Caki2 (cell line): ENCODE data around the gene EBF3. TPM values are rescaled to one million over a fixed set of nuclear protein-coding genes. Genes with fewer than 3 reads are reported as not detected.

Experiments
- DNase-seq: peaks from one replicate; pipeline ENCODE4 v3.0.0-alpha.2; 2015; ENCODE audit warnings: low read depth
- in situ Hi-C: cut with HindIII; loops from 2 replicates; pipeline ENCODE4 v1.10.0; 2016; ENCODE audit warnings: low sequenced_read_pairs, low pct_unique_long_range_greater_than_20kb, mixed read lengths
- total RNA-seq: library from RNA; depleted of rRNA; stranded (reverse); fragments of >200 nt; shearing (Covaris generic); gene quantifications from 2 replicates; pipeline ENCODE4 v1.2.3, GENCODE V29; 2014; ENCODE audit warnings: low replicate concordance

The EBF3 gene
- total RNA-seq, 1 experiment from 2014 or later = not detected

DNA sequence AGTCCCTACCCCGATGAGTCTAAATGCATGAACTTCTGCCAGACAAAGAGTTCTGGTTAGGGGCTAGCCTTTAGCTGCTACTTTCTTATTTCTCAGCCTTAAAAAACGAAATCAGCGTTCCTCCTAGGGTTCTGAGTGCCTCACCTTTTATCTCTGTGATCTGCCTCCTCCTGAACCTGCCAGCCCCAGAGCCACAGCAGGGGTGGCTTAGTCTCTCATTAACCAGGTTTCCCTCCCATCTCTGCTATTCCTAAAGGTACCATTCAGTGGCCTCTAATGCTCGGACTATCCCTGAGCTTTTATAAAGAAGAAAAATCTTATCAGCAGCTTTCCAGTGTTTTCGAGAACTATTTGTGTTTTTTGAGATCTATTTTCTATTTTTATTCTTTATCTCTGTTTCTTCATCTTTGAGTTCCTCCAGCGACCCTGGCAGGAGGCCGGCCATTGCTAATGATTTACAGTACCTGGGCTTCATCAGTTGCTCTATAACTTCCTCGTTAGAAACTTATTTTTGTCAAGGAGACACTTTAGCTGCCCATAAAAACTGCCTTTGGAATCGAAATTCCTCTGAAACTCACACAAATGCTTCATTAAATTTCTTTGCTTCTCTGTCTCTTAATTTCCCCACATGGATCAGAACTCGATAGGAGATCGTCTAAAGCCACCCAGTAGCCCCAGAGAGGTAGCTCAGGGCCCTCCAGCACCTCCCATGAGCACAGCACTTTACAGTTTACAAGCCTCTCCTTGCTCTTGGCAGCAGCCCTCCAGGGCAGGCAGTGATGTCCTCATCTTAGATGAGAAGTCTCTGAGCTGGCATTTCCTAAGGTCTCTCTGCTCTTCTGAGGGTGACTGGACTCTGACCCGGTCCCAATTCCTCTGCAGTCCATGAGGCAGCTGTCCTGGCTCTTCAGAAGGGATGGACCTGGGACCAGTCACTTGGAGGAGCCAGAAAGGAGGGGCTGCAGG is 149.1 kb downstream of the EBF3 start:
- DNase-seq = no peak
- in situ Hi-C loops = no loop called here

DNA sequence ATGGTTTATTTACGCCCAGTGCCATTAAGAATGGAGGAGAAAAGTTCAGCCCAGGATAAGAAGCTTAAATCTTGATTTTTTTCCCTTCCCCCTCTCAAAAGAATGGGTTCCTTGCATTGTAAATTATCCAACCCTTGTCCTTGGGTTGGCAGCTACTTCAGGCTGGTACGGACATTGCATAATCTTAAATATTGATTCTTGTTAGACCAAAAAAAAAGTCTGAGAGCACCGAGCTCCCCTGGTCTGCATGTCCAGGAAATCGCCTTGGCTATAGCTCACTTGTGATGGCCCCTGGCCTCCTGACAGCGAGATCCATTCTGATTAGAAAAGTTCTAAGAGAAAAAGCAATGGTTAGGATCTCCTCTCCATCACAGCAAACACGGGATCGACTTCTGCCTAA is 151.7 kb downstream of the EBF3 start:
- no peak for DNase-seq
- in situ Hi-C loops = no loop called here

DNA sequence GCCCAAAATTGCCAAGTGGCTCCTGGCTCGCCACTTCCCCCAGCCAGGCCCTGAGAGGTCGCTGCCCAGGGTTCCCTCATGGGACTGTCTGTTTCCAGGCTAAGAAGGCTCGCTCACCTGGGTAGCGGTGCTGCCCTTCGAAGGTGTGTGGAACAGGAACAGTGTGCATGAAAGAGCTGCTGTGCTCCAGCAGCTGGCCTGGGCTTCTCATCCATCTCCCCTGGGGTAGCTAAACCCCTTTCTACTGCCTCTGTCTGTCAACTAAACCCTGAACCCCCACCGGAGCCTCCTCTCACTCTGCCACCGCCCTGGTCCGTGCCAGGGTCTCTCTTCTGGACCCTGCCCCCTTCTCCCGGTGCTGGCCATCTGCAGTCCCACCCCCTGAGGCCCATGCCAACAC is 152.9 kb downstream of the EBF3 start:
- DNase-seq = no peak
- in situ Hi-C loops = no loop called here

DNA sequence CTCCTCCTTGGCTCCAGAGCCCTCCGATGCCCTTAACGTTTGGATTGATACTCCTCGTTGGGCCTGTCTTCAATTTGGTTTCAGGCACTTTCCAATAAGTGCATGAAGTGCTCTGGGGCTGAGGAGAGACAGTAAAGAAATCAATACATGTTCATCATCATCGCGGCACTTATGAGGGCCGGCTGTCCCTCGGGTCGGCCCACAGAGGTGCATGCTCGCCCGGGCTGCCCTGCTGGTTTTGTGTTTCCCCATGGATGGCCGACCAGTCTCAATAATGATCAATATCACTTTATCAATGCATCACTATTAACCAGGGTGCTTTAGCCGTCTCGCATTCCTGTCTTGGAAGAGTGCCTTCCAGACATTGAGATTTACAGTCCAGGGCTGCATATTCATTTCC is 154.2 kb downstream of the EBF3 start:
- in situ Hi-C loops = no loop called here
- no peak for DNase-seq

DNA sequence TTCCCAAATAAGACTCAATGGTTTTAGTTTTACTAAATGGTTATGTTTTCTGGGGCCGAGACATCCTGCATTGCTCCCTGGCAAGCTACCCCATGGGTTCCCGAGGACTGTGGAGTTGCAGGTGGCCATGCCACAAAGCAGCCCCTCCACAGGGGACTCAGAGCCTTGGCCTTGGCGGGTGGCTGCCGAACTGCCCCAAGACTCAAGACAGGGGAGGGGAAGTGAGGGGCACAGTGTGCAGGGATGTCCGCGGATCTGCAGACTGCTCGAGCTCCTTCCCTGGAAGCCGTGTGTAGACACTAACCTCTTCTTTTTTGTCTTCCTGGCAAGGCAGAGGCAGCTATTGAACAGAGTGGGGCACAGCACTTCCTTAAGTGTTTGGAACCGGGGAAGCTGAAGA is 154.6 kb downstream of the EBF3 start:
- DNase-seq = no peak
- in situ Hi-C loops = no loop called here

DNA sequence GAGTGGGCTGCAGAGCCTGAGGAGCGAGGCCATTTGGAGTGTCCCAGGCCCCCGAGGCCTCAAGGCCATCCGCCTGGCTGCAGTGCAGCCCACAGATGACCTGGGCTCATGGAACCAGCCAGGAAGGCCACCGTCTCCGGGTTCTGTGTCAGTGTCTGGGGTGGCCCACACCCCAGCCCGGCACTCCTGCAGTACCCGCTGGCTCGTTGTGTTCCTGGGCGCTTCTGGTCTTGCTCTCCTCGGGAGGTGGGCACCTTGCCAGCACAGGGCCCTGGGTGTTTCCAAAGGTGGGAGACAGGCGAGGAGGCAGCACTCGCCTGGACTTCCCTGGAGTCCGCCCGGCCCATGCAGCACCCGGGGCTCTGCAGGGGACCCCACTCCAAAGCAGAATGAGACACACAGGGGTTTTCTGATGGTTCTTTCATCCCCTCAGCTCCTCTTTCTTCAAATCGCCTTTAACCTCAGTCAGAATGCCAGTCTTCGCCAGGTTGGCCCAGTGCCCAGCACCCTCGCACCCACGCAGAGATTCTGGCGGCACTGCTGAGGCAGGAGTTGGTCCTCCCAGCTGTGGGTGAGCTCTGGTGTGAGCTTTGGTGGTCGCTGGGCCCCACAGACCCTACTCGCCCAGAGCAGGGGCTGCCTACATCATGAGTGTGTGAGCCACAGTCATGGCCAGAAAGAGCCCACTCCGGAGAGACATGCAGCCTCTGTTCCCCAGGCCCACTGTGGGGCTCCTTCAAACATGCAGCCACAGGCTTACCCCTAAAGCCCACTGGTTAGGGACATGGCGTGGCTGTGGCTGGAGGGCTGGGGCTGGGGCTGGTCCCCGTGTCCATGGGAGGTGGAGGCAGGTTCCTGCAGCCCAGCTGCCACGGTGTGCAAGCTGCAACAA is 155.7 kb downstream of the EBF3 start:
- in situ Hi-C loops = no loop called here

DNA sequence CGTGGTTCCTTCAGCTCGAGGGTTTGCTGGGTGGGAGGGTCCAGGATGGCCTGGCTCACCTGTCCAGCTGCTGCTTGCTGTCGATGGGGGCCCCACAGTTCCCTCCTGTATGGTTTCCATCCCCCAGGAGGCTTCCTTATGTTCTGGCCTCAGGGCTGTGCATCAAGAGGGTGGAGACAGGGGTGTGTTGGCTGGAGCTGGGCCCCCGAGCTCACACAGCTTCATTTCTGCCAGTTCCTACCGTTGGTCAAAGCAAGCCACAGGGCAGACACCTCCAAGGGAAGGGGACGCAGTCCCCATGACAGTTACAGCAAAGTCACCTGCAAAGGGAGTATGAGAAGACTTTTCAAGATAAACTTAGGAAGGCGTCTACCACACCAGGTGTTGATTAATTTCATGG is 156.9 kb downstream of the EBF3 start:
- DNase-seq = no peak
- in situ Hi-C loops = no loop called here

More for the DNA sequence above, 155.7 kb downstream of the EBF3 start:
- DNase-seq = no peak

DNA sequence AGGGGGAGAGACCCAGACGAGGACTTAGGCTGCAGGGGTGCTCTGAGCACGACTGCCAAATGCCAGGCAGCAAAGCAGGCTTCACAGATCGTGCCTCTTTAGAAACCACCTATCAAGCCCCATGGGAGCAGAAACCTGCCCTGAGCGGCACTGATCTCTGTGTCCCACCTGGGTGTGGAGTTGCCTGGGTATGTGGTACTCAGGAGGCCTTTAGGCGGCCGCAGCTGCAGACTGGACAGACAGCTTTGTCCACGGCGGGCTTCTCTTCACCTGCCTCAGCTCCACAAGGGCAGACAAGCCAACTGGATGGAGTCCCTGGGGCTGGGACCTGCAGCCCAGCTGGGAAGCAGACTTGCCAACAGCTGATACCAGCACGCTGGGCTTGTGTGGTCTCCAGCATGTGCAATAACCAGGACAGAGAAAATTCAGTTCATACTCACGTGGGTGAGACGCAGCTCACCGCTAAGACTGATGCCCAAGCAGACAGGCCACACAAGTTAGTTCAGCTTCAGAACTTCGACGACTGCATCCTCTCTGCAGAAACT is 163.2 kb downstream of the EBF3 start:
- in situ Hi-C loops = no loop called here

DNA sequence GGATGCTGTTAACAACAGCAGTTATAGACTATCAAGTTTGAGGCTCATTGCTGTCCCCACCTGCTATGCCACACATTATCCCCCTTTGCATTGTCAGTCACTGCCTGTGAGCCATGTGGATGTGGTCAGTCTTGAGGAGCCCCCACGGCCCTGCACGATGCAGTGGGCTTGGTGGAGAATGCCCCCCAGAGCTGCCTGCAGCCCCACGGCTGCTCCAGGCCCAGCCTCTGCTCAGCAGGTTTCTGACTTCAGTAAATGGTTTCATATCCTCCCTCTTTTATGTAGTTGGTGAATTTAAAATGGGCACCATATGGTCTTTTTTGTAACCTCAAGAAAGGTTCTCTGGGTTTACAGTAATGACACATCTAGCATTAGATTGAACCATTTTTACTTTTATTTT is 164.1 kb downstream of the EBF3 start:
- in situ Hi-C loops = no loop called here
- no peak for DNase-seq

More for the DNA sequence above, 163.2 kb downstream of the EBF3 start:
- no peak for DNase-seq

DNA sequence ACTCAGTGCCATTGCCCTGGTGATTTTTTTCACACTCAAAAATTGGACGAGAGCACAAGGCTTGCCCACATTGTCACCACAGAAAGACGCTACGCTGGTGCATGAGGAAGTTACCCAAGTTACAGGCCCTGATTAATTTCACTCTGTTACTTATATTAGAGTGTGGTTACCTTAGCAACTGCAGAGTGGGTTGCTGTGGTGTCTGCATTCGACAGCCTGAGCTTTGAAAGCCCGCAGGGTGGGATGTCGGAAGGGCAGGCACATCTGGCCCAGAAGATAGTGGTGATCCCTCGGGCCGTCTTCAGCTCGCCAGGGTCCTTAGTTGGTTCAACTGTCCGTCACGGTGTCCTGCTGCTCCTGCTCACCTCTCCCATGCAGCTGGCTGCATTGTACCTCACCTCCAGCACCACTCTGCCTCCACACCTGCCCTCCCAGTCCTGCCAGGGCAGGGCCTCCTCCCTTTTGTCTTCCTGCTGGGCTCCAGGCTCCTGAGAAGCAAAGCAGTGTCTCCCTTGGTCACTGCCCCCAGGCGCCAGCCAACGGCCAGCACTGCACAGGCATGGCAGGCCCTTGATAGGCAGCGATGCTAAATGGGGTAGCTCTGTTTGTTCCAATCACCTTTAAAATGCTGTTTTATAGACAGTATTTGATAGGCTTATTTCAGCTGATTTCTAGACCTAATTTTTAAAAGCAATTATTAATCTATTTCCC is 167.2 kb downstream of the EBF3 start:
- in situ Hi-C loops = no loop called here
- no peak for DNase-seq

DNA sequence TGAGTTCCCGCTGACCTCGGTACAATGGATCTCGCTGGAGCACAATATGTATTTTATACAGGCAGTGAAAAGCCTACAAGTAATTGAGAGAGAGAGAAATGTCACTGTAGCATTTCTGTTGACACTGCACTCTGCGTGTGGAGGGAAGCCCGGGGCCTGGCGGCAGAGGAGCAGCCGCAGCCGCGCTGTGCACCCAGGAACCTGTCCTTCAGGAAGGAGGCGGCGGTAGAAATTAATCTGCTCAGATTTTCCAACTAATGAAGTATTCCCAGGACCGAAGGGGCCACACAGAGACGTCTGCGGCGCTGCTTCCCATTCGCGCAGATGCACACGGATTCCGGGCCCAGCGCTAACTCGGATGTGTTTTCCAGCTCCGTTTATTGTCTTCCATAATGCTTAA is 170.1 kb downstream of the EBF3 start:
- no peak for DNase-seq
- in situ Hi-C loops = no loop called here

DNA sequence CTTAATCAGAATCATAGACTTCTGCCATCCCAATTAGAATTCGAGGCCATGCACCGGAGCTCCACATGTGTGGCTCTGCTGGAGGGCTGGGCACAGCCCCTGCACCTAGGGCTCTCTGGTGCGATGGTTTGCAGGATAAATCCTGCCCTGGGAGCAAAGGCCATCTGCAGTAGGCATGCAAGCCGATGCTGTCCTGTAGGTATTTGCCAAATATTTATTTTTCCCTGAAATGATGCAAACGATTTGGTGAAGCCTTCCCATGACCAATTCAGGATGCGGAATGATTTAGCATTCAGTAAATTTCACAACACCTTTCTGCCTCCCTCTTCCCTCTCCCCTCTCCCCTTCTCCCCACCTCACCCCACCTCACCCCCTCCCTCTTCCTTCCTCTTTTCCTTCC is 170.6 kb downstream of the EBF3 start:
- DNase-seq = no peak
- in situ Hi-C loops = no loop called here

DNA sequence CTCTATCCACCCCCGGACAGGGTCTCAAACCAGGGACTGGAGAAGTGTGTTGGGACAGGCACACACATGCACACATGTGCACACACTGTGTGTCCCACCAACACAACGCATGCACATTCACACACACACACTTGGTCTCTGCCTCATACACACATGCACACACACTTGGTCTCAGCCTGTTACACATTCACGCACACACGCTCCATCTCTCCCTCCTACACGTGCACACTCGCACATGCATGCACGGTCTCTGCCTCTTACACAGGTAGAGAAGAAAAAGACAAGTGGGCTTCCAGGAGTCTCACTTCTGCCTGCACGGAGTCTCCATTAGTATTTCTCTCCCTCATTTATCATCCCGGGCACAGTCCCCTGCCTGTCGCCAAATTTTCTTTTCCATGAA is 171.2 kb downstream of the EBF3 start:
- DNase-seq = no peak
- in situ Hi-C loops = no loop called here

DNA sequence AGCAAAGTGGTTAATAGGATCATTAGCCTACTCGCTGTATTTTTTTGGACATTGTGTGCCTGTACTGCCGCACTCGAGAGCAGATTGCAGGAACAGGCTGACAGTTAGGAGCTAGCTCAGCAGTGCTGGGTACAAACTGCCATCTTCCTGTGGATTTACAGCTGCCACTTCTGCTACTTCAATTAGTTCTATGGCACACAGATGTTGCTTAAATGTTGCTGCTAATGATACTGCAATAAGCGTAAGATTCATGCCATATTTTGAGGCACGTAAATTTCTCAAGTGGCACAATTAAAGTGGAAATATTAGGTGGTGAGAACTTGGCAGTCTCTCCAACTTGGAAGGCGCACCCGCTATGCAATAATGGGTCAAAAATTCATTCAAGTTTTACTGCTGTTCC is 171.9 kb downstream of the EBF3 start:
- in situ Hi-C loops = no loop called here
- no peak for DNase-seq

DNA sequence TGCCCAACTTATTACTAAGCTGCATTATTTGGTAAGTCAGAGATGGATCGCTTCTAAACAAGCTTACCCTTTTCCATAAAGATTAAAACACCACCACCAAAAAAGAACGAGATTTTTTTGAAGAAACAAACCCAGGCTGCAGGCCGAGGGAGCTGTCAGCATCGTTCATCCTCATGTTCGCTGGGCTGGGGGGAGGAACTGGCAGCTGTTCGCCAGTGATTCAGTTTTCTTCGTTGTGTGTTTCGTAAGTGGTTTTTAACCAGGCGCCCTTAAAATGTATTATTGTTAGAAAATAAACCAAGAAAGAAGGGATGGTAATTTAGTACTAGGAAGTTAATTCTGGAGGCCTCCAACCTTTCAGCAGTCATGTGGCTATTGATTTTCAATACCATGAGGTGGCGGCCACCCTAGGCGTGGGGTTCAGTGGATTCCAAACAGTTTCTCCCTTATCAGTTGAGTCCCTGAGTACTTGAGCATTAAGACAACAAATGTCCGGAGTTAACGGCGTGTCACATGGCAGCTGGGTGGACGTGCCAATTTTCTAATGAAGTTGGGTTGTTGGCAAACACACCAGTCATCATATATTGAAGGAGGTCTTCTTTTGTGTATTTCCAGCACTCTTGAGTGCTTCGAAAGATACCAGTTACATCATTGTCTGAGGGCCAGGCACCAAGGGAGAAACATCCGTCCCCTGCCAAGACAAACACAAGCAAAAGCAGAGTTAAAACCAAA is 173.2 kb downstream of the EBF3 start:
- in situ Hi-C loops = no loop called here
- DNase-seq = no peak

DNA sequence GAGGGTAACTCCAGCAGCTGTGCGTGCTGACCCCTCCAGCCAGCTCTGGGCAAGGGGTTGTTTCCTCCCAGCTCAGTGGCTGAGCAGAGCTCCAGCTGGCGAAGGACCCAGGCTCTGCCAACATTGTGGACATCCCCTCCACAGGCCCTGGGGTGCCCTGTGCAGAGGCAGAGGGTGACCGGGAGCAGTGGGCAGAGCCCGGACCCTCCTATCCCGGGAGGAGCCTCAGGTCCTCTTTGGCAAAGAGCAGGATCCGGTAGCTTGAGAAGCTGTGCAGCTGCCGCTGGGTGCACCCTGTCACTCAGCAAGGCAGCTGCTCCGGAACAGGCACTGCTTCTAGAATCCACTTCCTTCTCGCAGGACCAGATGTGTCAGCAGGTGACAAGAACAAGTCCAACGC is 175.9 kb downstream of the EBF3 start:
- DNase-seq = no peak
- in situ Hi-C loops = no loop called here

DNA sequence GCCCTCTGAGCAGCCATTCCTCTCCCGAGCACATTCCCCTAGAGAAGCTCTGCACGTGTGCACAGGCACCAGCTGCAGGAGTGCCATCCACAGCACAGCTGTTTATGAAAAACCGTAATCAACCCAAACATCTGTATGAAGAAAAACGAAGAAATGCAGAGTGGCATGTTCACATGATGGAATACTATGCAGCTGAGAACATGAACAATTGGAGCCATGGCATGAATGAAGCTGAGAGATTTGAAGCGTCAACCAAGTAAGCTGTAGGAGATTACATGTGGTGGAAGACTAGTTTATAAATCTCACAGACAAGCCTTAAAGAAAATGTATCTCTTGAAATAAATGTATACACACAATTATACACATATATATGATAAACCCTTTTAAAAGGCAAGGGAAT is 176.5 kb downstream of the EBF3 start:
- in situ Hi-C loops = no loop called here

DNA sequence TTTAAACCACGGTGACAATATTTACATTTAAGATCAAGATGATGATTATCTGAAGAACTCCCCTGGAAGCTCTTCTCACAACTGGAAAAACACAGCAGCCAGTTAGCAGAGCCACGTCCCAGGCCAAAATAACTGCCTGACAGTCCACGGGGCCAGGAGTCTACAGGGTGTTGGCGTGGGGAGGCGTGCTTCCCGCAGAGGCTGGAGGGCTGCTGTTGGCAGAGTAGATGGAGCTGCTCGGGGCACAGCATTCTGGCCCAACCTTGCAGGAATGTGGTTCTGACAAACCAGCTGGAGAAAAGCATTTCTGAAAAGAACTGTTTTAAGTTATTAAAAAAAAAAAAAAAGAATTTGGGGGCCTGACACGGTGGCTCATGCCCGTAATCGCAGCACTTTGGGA is 177.9 kb downstream of the EBF3 start:
- in situ Hi-C loops = no loop called here
- DNase-seq = no peak

More for the DNA sequence above, 176.5 kb downstream of the EBF3 start:
- no peak for DNase-seq
